HG03342 (cell line): ENCODE data around the gene RPS17.
"Not testable (repeated sequence)": the region's sequence is repeated elsewhere in the genome, so short reads cannot be mapped to it uniquely, and the experiment has no call there.

ENCODE experiments used
- ATAC-seq: cut with Tn5 transposase; IDR thresholded peaks from one replicate; pipeline ENCODE4 v1.9.1; 2021; ENCODE audit warnings: mild to moderate bottlenecking, moderate library complexity; ENCODE audit not compliant: unreplicated experiment

RPS17 gene

GRCh38 chr15:82513587-82513986, 26.7 kb downstream of the RPS17 start:
- not testable (repeated sequence) for ATAC-seq

DNA sequence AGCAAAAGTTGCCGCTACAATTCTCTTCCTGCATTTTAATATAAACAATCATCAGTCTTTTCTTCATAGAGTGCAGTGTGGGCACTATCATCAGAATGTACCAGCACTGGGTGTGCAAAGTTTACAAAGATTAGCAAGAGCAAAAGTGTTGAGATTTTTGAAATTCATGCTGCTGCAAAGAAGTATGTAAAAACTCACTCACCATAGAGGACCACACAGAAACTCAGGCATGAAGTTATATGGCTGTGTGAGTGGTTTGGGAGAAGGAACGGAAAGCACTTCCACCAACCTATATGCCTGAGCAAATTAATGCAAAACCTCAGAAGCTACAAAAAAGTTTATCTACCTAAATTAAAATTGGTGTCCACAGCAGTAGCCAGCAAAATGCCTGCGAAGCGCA, 32.6 kb downstream of the RPS17 start:
- not testable (repeated sequence) for ATAC-seq

DNA sequence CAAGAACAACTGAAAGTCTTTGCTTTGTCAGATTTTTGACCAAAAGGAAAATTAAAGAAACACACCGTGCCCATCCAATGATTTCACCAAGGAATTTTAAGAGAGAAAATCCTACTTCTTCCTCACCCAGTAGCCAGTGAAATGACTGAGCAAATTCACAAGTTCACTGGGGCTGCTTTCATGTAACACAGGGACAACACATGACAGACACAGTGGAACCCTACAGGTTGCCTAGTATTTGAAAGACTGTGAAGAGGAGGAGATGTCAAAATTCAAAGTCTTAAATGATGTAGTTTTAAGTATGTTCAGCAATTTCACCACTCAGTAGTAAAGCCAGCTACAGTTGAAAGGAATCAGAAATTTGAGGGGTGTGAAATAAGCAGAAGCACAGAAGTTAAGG, 33.2 kb downstream of the RPS17 start:
- not testable (repeated sequence) for ATAC-seq

- ATAC-seq, result not testable (repeated sequence)
These were observed 34.4 kb downstream of the RPS17 start for GRCh38 chr15:82505842-82506241.

DNA sequence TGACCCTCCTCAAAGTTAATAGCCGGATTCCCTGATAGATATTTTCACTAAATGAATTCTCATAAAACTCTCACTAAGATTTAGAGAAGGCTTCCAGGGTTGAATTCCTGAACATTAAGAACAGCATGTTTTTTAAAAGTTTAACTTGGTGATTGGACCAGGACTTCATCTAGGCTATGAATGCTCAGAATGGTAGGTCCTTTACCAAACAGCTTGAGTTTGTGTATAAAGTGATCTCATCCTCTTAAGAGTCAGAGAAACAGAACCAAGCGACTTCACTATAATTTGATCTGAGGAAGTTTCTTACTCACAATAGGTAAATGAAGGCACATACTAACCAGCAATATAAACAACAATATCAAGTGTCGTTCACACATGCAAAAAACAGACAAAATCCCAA, 36.2 kb downstream of the RPS17 start:
- ATAC-seq, result not testable (repeated sequence)

GRCh38 chr15:82502700-82503339, 37.4 kb downstream of the RPS17 start:
- not testable (repeated sequence) for ATAC-seq

DNA sequence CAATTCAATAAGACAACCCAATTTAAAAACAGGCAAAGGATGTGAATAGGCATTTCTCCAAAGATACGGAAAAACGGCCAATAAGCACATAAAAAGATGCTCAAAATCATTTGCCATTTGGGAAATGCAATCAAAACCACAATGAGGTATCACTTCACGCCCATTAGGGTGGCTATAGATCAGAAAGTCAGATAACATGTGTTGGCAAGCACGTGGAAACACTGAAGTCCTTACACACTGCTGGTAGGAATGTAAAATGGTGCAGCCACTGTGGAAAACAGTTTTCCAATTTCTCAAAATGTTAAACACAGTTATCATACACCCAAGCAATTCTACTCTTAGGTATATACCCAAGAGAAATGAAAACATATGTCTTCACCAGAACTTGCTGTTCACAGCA, 39.5 kb downstream of the RPS17 start:
- not testable (repeated sequence) for ATAC-seq

DNA sequence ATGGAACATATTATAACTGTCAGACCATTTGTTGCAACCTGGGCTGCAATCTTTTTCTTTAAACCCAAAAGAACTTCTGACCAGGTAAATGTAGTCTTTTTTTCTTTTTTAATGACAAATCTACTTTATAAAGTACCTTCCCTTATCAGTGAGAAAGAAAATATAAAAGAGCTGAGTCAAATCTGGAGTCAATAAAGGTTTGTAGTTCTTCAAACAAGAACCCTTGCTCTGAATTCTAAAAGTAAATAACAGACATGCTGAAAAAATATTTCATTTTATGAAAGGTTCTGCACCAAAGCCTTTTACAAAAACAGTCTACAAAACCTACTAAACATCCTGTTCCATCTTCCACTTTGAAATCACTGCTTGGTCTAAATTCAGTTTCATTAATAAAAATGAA, 42.3 kb downstream of the RPS17 start:
- not testable (repeated sequence) for ATAC-seq

DNA sequence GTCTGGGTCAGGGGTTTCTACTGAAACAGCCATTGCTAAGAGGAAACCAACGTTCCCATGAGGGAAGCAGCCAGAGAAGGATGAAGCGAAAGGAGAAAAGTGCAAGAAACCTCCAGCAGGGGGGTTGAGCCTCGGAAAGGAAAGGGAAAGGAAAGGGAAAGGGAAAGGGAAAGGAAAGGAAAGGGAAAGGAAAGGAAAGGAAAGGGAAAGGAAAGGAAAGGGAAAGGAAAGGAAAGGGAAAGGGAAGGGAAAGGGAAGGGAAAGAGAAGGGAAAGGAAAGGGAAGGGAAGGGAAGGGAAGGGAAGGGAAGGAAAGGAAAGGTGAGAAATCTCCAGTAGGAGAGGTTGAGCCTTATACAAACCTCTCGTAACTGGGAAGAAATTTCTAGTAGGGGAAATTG, 52.0 kb downstream of the RPS17 start:
- ATAC-seq, result not testable (repeated sequence)

DNA sequence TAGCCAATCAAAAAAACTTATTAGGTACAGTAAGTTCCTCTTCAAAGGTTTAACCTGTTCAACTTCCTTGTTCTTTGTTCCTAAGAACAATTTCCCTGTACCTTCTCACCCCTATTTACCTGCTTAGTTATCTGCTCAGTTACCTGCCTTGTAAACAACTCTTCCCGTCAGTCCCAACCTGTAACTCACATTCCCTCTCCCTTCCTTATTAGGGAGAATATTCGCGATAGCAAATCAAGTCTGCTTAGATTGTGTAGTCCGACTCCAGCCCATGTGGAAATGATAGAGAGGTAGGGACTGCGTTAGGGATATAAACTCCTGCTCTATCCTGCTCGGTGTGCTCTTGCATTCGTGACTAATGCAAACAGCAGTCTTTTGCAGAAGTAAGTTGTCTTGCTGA, 53.2 kb downstream of the RPS17 start:
- not testable (repeated sequence) for ATAC-seq
